ENCODE data around the gene ALDH1L1.

DNA sequence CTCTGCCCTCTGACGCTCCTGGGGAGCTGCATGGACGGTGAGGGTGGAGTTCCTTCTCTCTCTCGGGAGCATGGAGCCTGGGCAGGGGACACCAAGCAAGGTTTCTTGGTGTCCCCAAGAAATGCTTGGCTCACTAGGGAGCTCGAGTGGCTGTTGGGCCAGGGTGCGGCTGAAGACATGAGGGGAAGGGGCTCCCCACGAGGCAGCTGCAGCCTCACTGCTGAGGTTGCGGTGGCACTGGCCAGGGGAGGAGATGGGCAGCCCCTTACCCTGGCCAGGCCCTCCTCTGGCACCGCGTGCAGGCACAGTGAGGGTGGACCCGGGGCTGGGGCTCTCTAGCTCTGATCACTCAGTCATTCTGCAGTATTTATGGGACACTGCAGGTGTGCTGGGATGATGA is 52.9 kb downstream of the ALDH1L1 start:
- TF ChIP-seq POLR2A (IDR thresholded peaks at IDR 0.05; ENCODE audit: low read length) = no peak
- TF ChIP-seq GATA1 (IDR thresholded peaks at IDR 0.05; ENCODE audit: low read depth, low read length) = no peak

Data from erythroblast (primary cell).